C4-2B (cell line): ENCODE data around the gene RPL41.

Source experiments
- H3K27ac ChIP-seq: fragments of 450-650 bp; 2 replicates; pipeline ENCODE4 v1.5.1; 2017
- CTCF ChIP-seq: fragments of 450-650 bp; conservative IDR thresholded peaks from 2 replicates; pipeline ENCODE4 v1.5.1; 2017; ENCODE audit warnings: mild to moderate bottlenecking
- ZFX ChIP-seq: fragments of 450-650 bp; IDR thresholded peaks from 2 replicates; pipeline ENCODE4 v1.6.1; 2017

RPL41 gene

GRCh38 chr12:56129206-56129941 lies 12.9 kb downstream of the RPL41 start:
- peak overlapping the region; percentile 81 for H3K27ac ChIP-seq

GRCh38 chr12:56129942-56130495 lies 13.6 kb downstream of the RPL41 start:
- H3K27ac ChIP-seq: no peak overlapping the region
- TF ChIP-seq CTCF: no peak
- TF ChIP-seq ZFX: no peak

More at GRCh38 chr12:56129206-56129941, 12.9 kb downstream of the RPL41 start:
- TF ChIP-seq CTCF: no peak
- no peak for TF ChIP-seq ZFX

GRCh38 chr12:56130876-56131275 lies 14.4 kb downstream of the RPL41 start:
- no peak overlapping the region for H3K27ac ChIP-seq
- TF ChIP-seq ZFX: no peak
- no peak for TF ChIP-seq CTCF

- no peak overlapping the region for H3K27ac ChIP-seq
- no peak for TF ChIP-seq ZFX
Measured at GRCh38 chr12:56134897-56135296, 18.5 kb downstream of the RPL41 start.

- H3K27ac ChIP-seq: no peak overlapping the region
Measured at GRCh38 chr12:56137853-56138571, 21.6 kb downstream of the RPL41 start.

GRCh38 chr12:56141946-56142784 lies 25.7 kb downstream of the RPL41 start:
- TF ChIP-seq CTCF (no peak), ZFX (no peak)

More at GRCh38 chr12:56137853-56138571, 21.6 kb downstream of the RPL41 start:
- TF ChIP-seq ZFX (no peak), CTCF (no peak)

GRCh38 chr12:56143217-56143616 lies 26.8 kb downstream of the RPL41 start:
- no peak overlapping the region for H3K27ac ChIP-seq
- TF ChIP-seq ZFX (no peak), CTCF (no peak)

More at GRCh38 chr12:56141946-56142784, 25.7 kb downstream of the RPL41 start:
- H3K27ac ChIP-seq: no peak overlapping the region
